B cell (primary cell): ENCODE measurements around the gene RRN3. TPM values are rescaled to one million over a fixed set of nuclear protein-coding genes. Genes with fewer than 3 reads are reported as not detected.

Experiments
- ATAC-seq: fragments of 200-7000 bp; cut with Tn5 transposase; one replicate; pipeline ENCODE4 v1.10.0; 2021; ENCODE audit warnings: low read depth, mild to moderate bottlenecking, moderate number of reproducible peaks, moderate library complexity
- CTCF ChIA-PET: fragments of 350-600 bp; sonication (Branson Sonifier 250); formaldehyde crosslinking; loops from one replicate; lab custom pipeline; 2021; ENCODE audit warnings: antibody characterized with exemption, inconsistent platforms; lab: Charles Lee
- POLR2A ChIA-PET: fragments of 350-600 bp; sonication (Branson Sonifier 250); formaldehyde crosslinking; loops from one replicate; lab custom pipeline; 2021; ENCODE audit warnings: antibody characterized with exemption; lab: Charles Lee
- DNase-seq: peaks from one replicate; pipeline ENCODE4 v3.0.0; 2013
- H2AFZ ChIP-seq: 2 replicates; pipeline ENCODE4 v1.6.1; 2012; ENCODE audit warnings: mild to moderate bottlenecking, low read depth, low read length; ENCODE audit not compliant: insufficient read depth, poor library complexity, severe bottlenecking
- H3K27ac ChIP-seq, 2 donors: 1 replicate in 1 of 2; 2 replicates in 1 of 2; pipeline ENCODE4 v1.5.1; 2012 to 2013; ENCODE audit warnings: low read length in 2 of 2, mild to moderate bottlenecking in 2 of 2, moderate library complexity in 1 of 2
- H3K27me3 ChIP-seq, 4 experiments: fragments of 200-600 bp in 1 of 4; sonication (generic) in 1 of 4; replicated peaks in 1 of 4; 1 replicate in 2 of 4; 2 replicates in 2 of 4; pipeline versions ENCODE4 v1.6.1 to v1.7.0; 2013 to 2016; ENCODE audit warnings: low read length in 3 of 4, mild to moderate bottlenecking in 2 of 4, mixed read lengths in 1 of 4, moderate library complexity in 1 of 4; ENCODE audit not compliant: insufficient read depth in 4 of 4, control insufficient read depth in 3 of 4; ENCODE audit errors: control extremely low read depth in 1 of 4
- H3K36me3 ChIP-seq, 2 experiments: replicated peaks in 1 of 2; 1 replicate in 1 of 2; 2 replicates in 1 of 2; pipeline versions ENCODE4 v1.6.1 to v1.7.1; 2013; ENCODE audit warnings: low read length in 1 of 2; ENCODE audit not compliant: insufficient read depth in 2 of 2, control insufficient read depth in 1 of 2; ENCODE audit errors: control extremely low read depth in 1 of 2, extremely low read depth in 1 of 2
- H3K4me1 ChIP-seq, 2 donors: fragments of 200-600 bp in 1 of 2; sonication (generic) in 1 of 2; 1 replicate in 1 of 2; 2 replicates in 1 of 2; pipeline versions ENCODE4 v1.5.1 to v1.6.1; 2013 to 2017; ENCODE audit warnings: low read length in 2 of 2; ENCODE audit not compliant: control insufficient read depth in 2 of 2, insufficient read depth in 2 of 2
- H3K4me2 ChIP-seq: replicated peaks from 2 replicates; pipeline ENCODE3; 2012; ENCODE audit warnings: mild to moderate bottlenecking, low read depth, low read length; ENCODE audit not compliant: poor library complexity, severe bottlenecking
- H3K4me3 ChIP-seq, 5 experiments: fragments of 200-600 bp in 1 of 5; sonication (generic) in 1 of 5; 1 replicate in 3 of 5; 2 replicates in 2 of 5; pipeline versions ENCODE4 v1.5.1 to v1.7.0; 2011 to 2016; ENCODE audit warnings: low read length in 4 of 5, mild to moderate bottlenecking in 4 of 5, low read depth in 2 of 5, control low read depth in 1 of 5, moderate library complexity in 1 of 5; ENCODE audit not compliant: insufficient read depth in 1 of 5; ENCODE audit errors: control extremely low read depth in 1 of 5, extremely low read depth in 1 of 5
- H3K79me2 ChIP-seq: fragments of 200-600 bp; sonication (generic); one replicate; pipeline ENCODE4 v1.6.0; 2016; ENCODE audit warnings: low read length; ENCODE audit not compliant: control insufficient read depth, insufficient read depth
- H3K9ac ChIP-seq: fragments of 200-600 bp; sonication (generic); 2 replicates; pipeline ENCODE4 v1.6.1; 2017; ENCODE audit warnings: mild to moderate bottlenecking, low read length, moderate library complexity
- H3K9me3 ChIP-seq, 3 donors: one replicate each; pipeline versions ENCODE4 v1.6.1 to v1.7.1; 2013; ENCODE audit warnings: low read length in 2 of 3; ENCODE audit not compliant: control insufficient read depth in 2 of 3, insufficient read depth in 1 of 3; ENCODE audit errors: control extremely low read depth in 1 of 3
- H4K20me1 ChIP-seq: 2 replicates; pipeline ENCODE4 v1.6.0; 2012; ENCODE audit warnings: mild to moderate bottlenecking, low read length; ENCODE audit not compliant: insufficient read depth, control insufficient read depth, poor library complexity, severe bottlenecking
- H3K27ac Mint-ChIP-seq: one replicate; pipeline ENCODE4 v1.8.0; 2021; ENCODE audit warnings: mixed read lengths
- H3K27me3 Mint-ChIP-seq: one replicate; pipeline ENCODE4 v1.8.0; 2021; ENCODE audit warnings: mixed read lengths
- H3K4me1 Mint-ChIP-seq: one replicate; pipeline ENCODE4 v1.8.0; 2021; ENCODE audit warnings: mixed read lengths
- H3K4me3 Mint-ChIP-seq: one replicate; pipeline ENCODE4 v1.8.0; 2021; ENCODE audit warnings: mixed read lengths
- H3K9me3 Mint-ChIP-seq: one replicate; pipeline ENCODE4 v1.8.0; 2022; ENCODE audit warnings: mixed read lengths; ENCODE audit not compliant: insufficient read depth
- CTCF ChIP-seq: fragments of 200-600 bp; IDR thresholded peaks from one replicate; pipeline ENCODE4 v1.8.0; 2022; ENCODE audit warnings: antibody characterized with exemption, mild to moderate bottlenecking
- EZH2 ChIP-seq: IDR thresholded peaks from 2 replicates; pipeline ENCODE4 v1.6.1; 2012; ENCODE audit warnings: borderline replicate concordance, low read depth, mild to moderate bottlenecking, moderate library complexity, low read length; ENCODE audit not compliant: insufficient read depth, poor library complexity, severe bottlenecking
- WGBS: methylation state at CpG from one replicate; pipeline ENCODE4 v1.1.5; 2013; ENCODE audit warnings: missing lambda C conversion rate; ENCODE audit not compliant: insufficient coverage; 5-methylcytosine and 5-hydroxymethylcytosine counted together
- intact Hi-C: fragments of 100-400 bp; cut with micrococcal nuclease; formaldehyde crosslinking; loops from one replicate; pipeline ENCODE4 v1.10.0; 2022
- polyA plus RNA-seq: library from polyadenylated mRNA; depleted of rRNA; stranded (reverse); fragments of >200 nt; gene quantifications from 2 replicates; pipeline ENCODE4 v1.2.3, GENCODE V29; 2012
- total RNA-seq, 2 donors: library from RNA; stranded (reverse); fragments of 120-200 nt in 1 of 2; gene quantifications; 1 replicate in 1 of 2; 2 replicates in 1 of 2; pipeline versions ENCODE4 v1.2.3 to v1.2.4, GENCODE V29; 2013 to 2022

Gene RRN3
- total and polyA plus RNA-seq, 2 donors (not counting 1 experiment from before 2014, with no cell fraction given), result 11.7 to 34.6 TPM

- H3K4me2 ChIP-seq, result peak overlapping the region; percentile 86
- H2AFZ ChIP-seq, result peak overlapping the region; percentile 78
- H3K79me2 ChIP-seq, result peaks cover 30% of the 10 kb centered on the region
- H3K27ac ChIP-seq, result peak overlapping the region in 1 of 2 donors; percentile 71
- CTCF ChIA-PET, result no interaction called here
- H3K4me1 ChIP-seq, result peaks cover 13 to 20% of the 10 kb centered on the region in 2 donors
- no peaks in the 10 kb centered on the region for H4K20me1 ChIP-seq
- Mint-ChIP-seq H3K4me1 (peaks cover 19% of the 10 kb centered on the region), H3K4me3 (peak overlapping the region; percentile 86), H3K27ac (peak overlapping the region; percentile 81), H3K9me3 (no peaks in the 10 kb centered on the region), H3K27me3 (no peaks in the 10 kb centered on the region)
- no peak for ATAC-seq
- no peaks in the 10 kb centered on the region for H3K9me3 ChIP-seq
- no peak for DNase-seq
- peak overlapping the region; percentile 82 for H3K9ac ChIP-seq
- 88% methylated on average over 18 of the region's 19 CpGs for WGBS
- TF ChIP-seq EZH2, result no peak
- no peak for TF ChIP-seq CTCF
- peak overlapping the region; percentile 48 to 97 (median 81) for H3K4me3 ChIP-seq
- H3K27me3 ChIP-seq, result no peaks in the 10 kb centered on the region
- intact Hi-C loops, result no loop called here
- POLR2A ChIA-PET, result no interaction called here
- H3K36me3 ChIP-seq, result peaks cover under 1 to 3% of the 10 kb centered on the region in 2 experiments
Measured at GRCh38 chr16:15054357-15055140, 39.5 kb downstream of the RRN3 start.

GRCh38 chr16:15053904-15054303 lies 40.2 kb downstream of the RRN3 start:
- TF ChIP-seq EZH2 (no peak), CTCF (no peak)
- no peak overlapping the region for H3K9ac ChIP-seq
- H3K79me2 ChIP-seq, result peaks cover 36% of the 10 kb centered on the region
- 91% methylated on average over 10 of the region's 10 CpGs for WGBS
- no peaks in the 10 kb centered on the region for H3K9me3 ChIP-seq
- no peak overlapping the region for H3K4me2 ChIP-seq
- no peak for DNase-seq
- no peaks in the 10 kb centered on the region for H3K36me3 ChIP-seq
- H2AFZ ChIP-seq, result no peak overlapping the region
- intact Hi-C loops, result no loop called here
- no peak for ATAC-seq
- no peaks in the 10 kb centered on the region for H3K27me3 ChIP-seq
- no peaks in the 10 kb centered on the region for H4K20me1 ChIP-seq
- Mint-ChIP-seq H3K4me1 (peaks cover 19% of the 10 kb centered on the region), H3K27ac (peak overlapping the region; percentile 72), H3K4me3 (peak overlapping the region; percentile 86), H3K9me3 (no peaks in the 10 kb centered on the region), H3K27me3 (no peaks in the 10 kb centered on the region)
- no peak overlapping the region for H3K4me3 ChIP-seq
- peaks cover 13 to 20% of the 10 kb centered on the region in 2 donors for H3K4me1 ChIP-seq
- ChIA-PET CTCF (interaction anchor here (0.6 kb wide), 1 partner anchor 21 kb away, joined by 3 read pairs; no protein-coding TSS in a partner anchor), POLR2A (no interaction called here)
- H3K27ac ChIP-seq, result no peak overlapping the region
